Tibial nerve (tissue), 4 donors: Measurements from ENCODE around the gene STX18. TPM values are rescaled to one million over a fixed set of nuclear protein-coding genes. Genes with fewer than 3 reads are reported as not detected.

Source experiments
- DNase-seq, 2 donors: peaks; one replicate each; pipeline ENCODE4 v3.0.0-alpha.2; 2019; ENCODE audit warnings: low spot score in 2 of 2
- H3K27ac ChIP-seq, 4 donors: fragments of 200-600 bp; sonication (generic) in 3 of 4; one replicate each; pipeline ENCODE4 v1.5.1; 2017 to 2019; ENCODE audit warnings: mild to moderate bottlenecking in 1 of 4
- H3K27me3 ChIP-seq, 2 donors: fragments of 200-600 bp; sonication (generic) in 1 of 2; one replicate each; pipeline versions ENCODE4 v1.5.1 to v1.6.0; 2017 to 2019
- H3K36me3 ChIP-seq, 3 donors: fragments of 200-600 bp; sonication (generic); one replicate each; pipeline ENCODE4 v1.5.1; 2018 to 2019
- H3K4me1 ChIP-seq, 4 donors: fragments of 200-600 bp; sonication (generic) in 3 of 4; one replicate each; pipeline ENCODE4 v1.5.1; 2017 to 2019
- H3K4me3 ChIP-seq, 4 donors: fragments of 200-600 bp; sonication (generic) in 3 of 4; one replicate each; pipeline ENCODE4 v1.5.1; 2017 to 2019; ENCODE audit warnings: mild to moderate bottlenecking in 1 of 4, moderate library complexity in 1 of 4
- H3K9me3 ChIP-seq, 4 donors: fragments of 200-600 bp; sonication (generic) in 3 of 4; one replicate each; pipeline ENCODE4 v1.5.1; 2017 to 2019
- EP300 ChIP-seq, 2 donors: sonication (generic); formaldehyde crosslinking; IDR thresholded peaks; one replicate each; pipeline ENCODE4 v1.6.1; 2017; ENCODE audit warnings: antibody characterized with exemption in 2 of 2, mild to moderate bottlenecking in 1 of 2
- POLR2A ChIP-seq, 2 donors: fragments of 450-650 bp; IDR thresholded peaks; one replicate each; pipeline ENCODE4 v1.6.1; 2017; ENCODE audit warnings: antibody characterized with exemption in 2 of 2, mild to moderate bottlenecking in 2 of 2, moderate library complexity in 2 of 2
- WGBS, 2 donors: methylation state at CpG; one replicate each; pipeline ENCODE4 v1.1.5; 2018; 5-methylcytosine and 5-hydroxymethylcytosine counted together
- total RNA-seq, 4 donors: library from RNA; depleted of rRNA; stranded (reverse); fragments of >200 nt; gene quantifications; one replicate each; pipeline ENCODE4 v1.1.0, GENCODE V29; 2016
- TF ChIP-seq, protein P1 (sequence below), 5 experiments: fragments of 200-600 bp in 3 of 5; fragments of 450-650 bp in 2 of 5; sonication (generic) in 3 of 5; IDR thresholded peaks; one replicate each; pipeline ENCODE4 v1.5.1; 2016 to 2019; ENCODE audit warnings: antibody characterized with exemption in 5 of 5, mild to moderate bottlenecking in 3 of 5, moderate library complexity in 2 of 5

STX18 gene
- total RNA-seq, 4 donors from 2014 or later: 16.5 to 37.5 (median 21.4) TPM

DNA sequence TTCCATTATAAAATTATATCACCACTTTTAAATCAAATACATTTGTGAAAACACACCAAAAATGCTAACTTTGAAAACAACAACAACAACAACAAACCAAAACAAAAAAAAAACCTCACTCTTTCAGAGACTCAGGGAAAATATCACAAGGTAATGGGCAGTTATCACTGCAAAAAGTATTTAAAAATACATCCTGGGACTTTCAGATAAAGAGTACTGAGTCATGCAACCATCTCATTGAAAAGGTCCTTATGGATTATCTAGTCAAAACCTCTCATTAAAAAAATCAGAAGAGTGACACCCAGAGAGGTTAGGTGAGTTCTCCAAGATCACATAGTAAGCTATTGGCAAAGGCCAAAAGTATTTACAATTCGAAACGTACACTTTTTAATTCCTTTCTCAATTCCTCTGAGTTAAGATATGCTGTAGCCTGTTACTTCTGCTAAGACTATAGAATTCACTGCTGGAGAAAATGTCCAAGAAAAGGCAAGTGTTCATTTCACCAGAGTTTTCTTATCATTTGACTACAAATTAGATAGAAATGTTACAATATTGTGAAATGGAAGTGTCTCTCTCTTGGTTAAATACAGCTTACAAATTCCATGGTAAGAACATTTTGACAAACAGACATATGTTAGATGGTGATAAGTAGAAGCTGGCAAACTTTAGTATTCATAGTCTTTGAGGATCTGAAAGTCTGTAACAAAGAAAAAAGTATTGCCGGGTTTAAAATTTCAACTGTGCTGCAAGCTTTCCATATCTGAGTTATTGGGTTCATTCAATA lies 9.3 kb downstream of the STX18 start:
- H3K4me3 ChIP-seq: no peak overlapping the region
- peaks cover 0 to 13% (median 0%) of the 10 kb centered on the region in 3 donors for H3K36me3 ChIP-seq
- TF ChIP-seq POLR2A (IDR thresholded peaks at IDR 0.05) (no peak), EP300 (IDR thresholded peaks at IDR 0.05) (no peak)
- TF ChIP-seq, protein P1, sequence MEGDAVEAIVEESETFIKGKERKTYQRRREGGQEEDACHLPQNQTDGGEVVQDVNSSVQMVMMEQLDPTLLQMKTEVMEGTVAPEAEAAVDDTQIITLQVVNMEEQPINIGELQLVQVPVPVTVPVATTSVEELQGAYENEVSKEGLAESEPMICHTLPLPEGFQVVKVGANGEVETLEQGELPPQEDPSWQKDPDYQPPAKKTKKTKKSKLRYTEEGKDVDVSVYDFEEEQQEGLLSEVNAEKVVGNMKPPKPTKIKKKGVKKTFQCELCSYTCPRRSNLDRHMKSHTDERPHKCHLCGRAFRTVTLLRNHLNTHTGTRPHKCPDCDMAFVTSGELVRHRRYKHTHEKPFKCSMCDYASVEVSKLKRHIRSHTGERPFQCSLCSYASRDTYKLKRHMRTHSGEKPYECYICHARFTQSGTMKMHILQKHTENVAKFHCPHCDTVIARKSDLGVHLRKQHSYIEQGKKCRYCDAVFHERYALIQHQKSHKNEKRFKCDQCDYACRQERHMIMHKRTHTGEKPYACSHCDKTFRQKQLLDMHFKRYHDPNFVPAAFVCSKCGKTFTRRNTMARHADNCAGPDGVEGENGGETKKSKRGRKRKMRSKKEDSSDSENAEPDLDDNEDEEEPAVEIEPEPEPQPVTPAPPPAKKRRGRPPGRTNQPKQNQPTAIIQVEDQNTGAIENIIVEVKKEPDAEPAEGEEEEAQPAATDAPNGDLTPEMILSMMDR (IDR thresholded peaks at IDR 0.05): no peak
- 91 to 99% methylated on average over 3 of the region's 3 CpGs for WGBS, 2 donors
- H3K4me1 ChIP-seq: no peaks in the 10 kb centered on the region
- DNase-seq: no peak
- no peaks in the 10 kb centered on the region for H3K27me3 ChIP-seq
- no peaks in the 10 kb centered on the region for H3K9me3 ChIP-seq
- H3K27ac ChIP-seq: no peak overlapping the region

DNA sequence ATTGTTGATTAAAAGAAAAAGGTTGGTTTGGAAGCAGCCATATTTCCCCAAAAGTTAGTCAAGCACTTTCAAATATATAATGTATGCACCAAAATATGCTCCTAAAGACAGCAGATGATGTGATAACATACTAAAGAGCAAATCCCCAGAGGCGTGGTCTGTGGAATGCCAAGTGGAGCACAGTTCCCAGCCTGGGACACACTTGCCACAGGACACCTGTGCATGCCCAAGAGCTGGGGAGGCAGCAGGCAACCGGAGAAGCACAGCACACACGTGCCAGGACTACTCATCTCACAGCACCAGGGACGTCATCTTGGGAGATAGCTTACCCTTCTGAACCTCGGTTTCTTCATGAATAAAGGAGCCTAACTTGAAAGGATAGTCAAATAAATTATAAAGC lies 12.5 kb downstream of the STX18 start:
- no peak overlapping the region for H3K27ac ChIP-seq
- H3K4me1 ChIP-seq: no peaks in the 10 kb centered on the region
- TF ChIP-seq EP300 (IDR thresholded peaks at IDR 0.05) (no peak), POLR2A (IDR thresholded peaks at IDR 0.05) (no peak)
- TF ChIP-seq, protein P1 (IDR thresholded peaks at IDR 0.05): no peak
- DNase-seq: no peak
- H3K9me3 ChIP-seq: no peaks in the 10 kb centered on the region
- H3K27me3 ChIP-seq: no peaks in the 10 kb centered on the region
- WGBS, 2 donors: 95 to 98% methylated on average over 5 of the region's 5 CpGs
- peaks cover 0 to 8% (median 0%) of the 10 kb centered on the region in 3 donors for H3K36me3 ChIP-seq
- H3K4me3 ChIP-seq: no peak overlapping the region

DNA sequence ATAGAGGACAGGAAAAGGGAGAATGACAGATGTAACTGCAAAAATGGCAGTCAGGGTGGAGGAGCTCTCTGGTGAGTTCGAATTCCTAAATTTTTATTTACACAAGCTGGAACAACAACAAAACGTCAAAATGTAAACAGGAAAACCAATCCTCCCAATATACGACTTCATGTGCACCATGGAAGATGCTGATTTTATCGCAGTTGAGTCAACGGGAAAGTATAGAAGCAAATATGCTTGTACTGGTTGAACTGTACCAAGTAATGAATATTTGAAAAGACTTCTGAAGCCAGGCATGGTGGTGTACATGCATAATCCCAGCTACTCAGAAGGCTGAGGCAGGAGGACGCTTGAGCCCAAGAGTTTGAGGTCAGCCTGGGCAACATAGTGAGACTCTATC lies 15.4 kb downstream of the STX18 start:
- peaks cover 0 to 9% (median 0%) of the 10 kb centered on the region in 4 donors for H3K4me1 ChIP-seq
- DNase-seq: no peak
- H3K27ac ChIP-seq: no peak overlapping the region
- no peaks in the 10 kb centered on the region for H3K9me3 ChIP-seq
- TF ChIP-seq EP300 (IDR thresholded peaks at IDR 0.05) (no peak), POLR2A (IDR thresholded peaks at IDR 0.05) (no peak)
- TF ChIP-seq, protein P1 (IDR thresholded peaks at IDR 0.05): no peak
- WGBS, 2 donors: 91% methylated on average over 6 of the region's 6 CpGs
- no peak overlapping the region for H3K4me3 ChIP-seq
- H3K27me3 ChIP-seq: no peaks in the 10 kb centered on the region
- H3K36me3 ChIP-seq: peaks cover 0 to 8% (median 0%) of the 10 kb centered on the region in 3 donors

DNA sequence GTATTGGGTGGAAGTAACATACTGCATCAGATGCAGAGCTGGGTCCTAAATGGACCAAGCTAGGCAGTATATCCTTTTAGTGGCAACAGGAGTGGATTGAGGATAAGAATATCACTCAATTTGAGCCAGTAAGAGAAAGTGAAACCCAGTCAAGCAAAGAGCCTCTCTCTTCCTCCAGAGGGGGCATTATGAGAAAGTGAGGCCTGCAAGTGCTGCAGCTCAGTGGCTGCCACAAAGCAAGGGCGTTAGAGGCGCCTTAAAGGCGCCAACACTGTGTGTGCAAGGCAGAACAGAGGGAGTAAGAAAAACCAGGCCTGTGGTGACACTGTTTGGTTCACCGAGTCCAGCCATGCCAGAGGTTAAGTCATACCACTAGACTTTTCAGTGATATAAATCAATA lies 17.5 kb downstream of the STX18 start:
- 84 to 90% methylated on average over 4 of the region's 4 CpGs for WGBS, 2 donors
- Histone ChIP-seq H3K27me3 (no peaks in the 10 kb centered on the region), H3K9me3 (no peaks in the 10 kb centered on the region), H3K27ac (no peak overlapping the region), H3K4me1 (peaks cover 0 to 25% (median 0%) of the 10 kb centered on the region in 4 donors), H3K36me3 (peaks cover 0 to 8% (median 0%) of the 10 kb centered on the region in 3 donors), H3K4me3 (no peak overlapping the region)
- no peak for DNase-seq
- no peak for TF ChIP-seq POLR2A (IDR thresholded peaks at IDR 0.05)
- TF ChIP-seq, protein P1 (IDR thresholded peaks at IDR 0.05): peak in 1 of 5 experiments; percentile 8

DNA sequence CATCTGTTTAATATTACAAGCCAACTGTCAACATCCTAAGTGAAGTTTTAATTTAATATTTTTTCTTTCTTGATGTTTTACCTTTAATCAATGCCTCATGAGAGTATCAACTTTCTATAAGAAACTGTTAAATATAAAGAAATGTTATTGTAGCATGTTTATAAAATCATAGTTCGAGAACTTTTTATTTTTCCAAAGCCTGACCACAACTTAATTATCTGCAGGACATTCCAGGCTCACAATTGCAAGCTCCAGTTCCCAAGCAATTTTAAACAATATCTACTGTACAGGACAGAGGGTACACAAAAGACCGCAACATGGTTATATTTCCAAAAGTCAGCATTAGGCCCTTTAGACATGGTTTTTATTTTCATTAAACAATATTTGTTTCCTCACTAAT lies 20.1 kb downstream of the STX18 start:
- no peaks in the 10 kb centered on the region for H3K27me3 ChIP-seq
- 70 to 78% methylated on average over 2 of the region's 2 CpGs for WGBS, 2 donors
- H3K27ac ChIP-seq: no peak overlapping the region
- no peak overlapping the region for H3K4me3 ChIP-seq
- H3K9me3 ChIP-seq: no peaks in the 10 kb centered on the region
- peaks cover 0 to 28% (median 0%) of the 10 kb centered on the region in 4 donors for H3K4me1 ChIP-seq
- no peaks in the 10 kb centered on the region for H3K36me3 ChIP-seq
- DNase-seq: no peak
- TF ChIP-seq, protein P1 (IDR thresholded peaks at IDR 0.05): no peak
- TF ChIP-seq EP300 (IDR thresholded peaks at IDR 0.05): no peak
- no peak for TF ChIP-seq POLR2A (IDR thresholded peaks at IDR 0.05)
